Stimulated activated naive CD4-positive, alpha-beta T cell treated with Interleukin-2 at 50 U/mL for 16 hours (primary cell): Measurements from ENCODE around the gene A2ML1.
"Not testable (repeated sequence)": the region's sequence is repeated elsewhere in the genome, so short reads cannot be mapped to it uniquely, and the experiment has no call there.

Experiments used
- DNase-seq: peaks from one replicate; lab custom pipeline; 2025; lab: John Stamatoyannopoulos, UW

A2ML1 gene

DNA sequence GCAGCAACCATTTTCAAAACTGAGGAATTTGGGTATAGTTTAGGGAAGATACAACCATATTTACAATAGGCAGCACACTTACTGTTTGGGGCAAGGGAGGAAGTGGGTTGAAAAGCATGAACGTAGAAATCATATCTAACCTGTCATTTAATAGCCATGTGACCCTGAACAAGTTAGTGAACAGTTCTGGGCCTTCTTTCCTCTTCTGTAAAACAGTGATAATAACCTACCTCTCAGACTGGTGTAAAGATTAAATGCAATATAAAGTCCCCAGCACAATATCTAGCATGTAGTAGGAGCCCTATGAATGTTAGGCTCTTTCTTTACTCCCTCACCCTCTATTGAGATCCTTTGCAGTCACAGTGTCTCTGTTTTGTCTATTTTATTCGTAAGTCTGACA, 33.5 kb downstream of the A2ML1 start:
- no peak for DNase-seq

DNA sequence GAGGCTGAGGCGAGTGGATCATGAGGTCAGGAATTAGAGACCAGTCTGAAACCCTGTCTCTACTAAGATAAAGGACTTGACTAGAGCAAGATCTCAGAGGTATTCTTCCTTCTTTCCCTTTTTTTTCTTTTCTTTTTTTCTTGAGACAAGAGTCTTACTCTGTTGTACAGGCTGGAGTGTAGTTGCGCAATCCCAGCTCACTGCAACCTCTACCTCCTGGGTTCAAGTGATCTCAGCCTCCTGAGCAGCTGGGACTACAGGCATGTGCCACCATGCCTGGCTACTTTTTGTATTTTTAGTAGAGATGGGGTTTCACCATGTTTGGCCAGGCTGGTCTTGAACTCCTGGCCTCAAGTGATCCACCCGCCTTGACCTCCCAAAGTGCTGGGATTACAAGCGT, 37.0 kb downstream of the A2ML1 start:
- not testable (repeated sequence) for DNase-seq

DNA sequence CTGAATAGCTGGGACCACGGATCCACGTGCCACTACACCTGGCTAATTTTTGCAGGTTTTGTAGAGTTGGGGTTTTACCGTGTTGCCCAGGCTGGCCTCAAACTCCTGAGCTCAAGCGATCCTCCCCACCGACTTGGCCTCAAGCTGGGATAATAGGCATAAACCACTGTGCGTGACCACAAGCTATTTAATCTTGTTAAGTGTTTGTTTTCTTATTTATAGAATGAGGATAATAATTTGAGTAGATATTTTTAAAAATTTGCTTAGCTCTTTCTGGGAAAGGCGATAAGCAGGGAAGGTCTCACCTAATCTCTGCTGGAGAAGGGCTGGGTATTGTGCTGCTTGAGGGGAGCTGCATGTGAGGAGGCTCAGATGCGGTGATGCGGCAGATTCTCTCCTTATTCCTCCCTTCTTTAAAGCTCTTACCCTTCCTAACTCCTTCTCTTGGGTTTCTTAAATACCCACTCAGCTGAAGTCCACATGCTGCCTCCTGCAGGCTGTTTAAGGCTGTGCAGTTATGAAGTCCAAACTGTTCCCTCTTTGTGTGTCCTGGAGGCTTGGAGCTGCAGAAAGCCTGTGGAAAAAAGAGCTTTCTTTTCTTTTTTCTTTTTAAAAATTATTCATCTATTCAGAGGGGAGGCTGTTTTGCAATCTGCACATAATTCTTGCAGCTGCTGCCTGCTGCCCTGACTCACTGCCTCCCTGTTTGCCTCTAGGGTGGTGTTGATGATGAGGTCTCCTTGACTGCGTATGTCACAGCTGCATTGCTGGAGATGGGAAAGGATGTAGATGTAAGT, 37.9 kb downstream of the A2ML1 start:
- no peak for DNase-seq

DNA sequence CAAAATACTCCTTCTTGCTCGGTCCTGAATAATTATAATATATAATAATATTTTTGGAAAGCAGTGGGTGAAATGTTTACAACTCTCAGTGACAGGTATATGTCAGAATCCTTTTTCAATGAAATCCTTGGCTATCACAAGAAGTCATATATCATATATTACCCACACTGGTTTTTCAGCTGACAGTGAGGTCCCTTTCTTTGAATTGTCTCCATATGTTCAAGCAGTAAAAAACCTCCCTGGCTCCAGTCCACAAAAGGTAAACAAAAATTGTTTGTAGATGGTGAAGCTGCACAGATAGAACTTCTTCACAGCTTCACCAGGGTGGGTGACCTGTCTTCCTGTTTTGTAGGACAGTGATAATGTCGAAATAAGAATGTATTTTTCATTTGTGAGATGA, 44.0 kb downstream of the A2ML1 start:
- DNase-seq, result no peak

DNA sequence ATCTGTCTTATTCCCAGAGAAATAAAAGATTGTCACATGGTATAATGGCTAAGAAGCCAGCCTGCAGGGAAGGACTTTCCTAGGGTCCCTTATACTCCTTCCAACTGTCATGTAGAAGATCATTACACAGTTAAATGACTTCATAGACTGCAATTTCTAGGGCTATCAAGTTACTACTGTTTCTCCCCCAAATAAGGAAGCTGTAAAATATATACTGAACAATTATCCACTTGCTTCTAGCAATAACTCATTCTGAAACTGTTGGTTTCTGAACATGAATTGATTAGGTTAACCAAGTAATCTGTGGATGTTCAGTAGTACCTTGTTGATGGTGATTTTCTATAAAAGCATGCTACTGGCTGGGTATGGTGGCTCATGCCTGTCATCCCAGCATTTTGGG, 44.6 kb downstream of the A2ML1 start:
- DNase-seq, result no peak

DNA sequence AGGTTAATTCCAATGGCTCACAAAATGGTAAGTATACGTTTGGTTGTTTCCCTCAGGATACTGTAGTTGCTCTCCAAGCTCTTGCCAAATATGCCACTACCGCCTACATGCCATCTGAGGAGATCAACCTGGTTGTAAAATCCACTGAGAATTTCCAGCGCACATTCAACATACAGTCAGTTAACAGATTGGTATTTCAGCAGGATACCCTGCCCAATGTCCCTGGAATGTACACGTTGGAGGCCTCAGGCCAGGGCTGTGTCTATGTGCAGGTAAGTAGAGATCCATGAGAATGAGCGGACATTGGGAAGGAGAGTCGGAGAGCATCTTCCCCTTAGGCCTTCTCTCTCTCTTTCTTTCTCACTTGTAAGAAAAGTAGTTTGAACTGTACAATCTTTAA, 45.4 kb downstream of the A2ML1 start:
- DNase-seq, result no peak

DNA sequence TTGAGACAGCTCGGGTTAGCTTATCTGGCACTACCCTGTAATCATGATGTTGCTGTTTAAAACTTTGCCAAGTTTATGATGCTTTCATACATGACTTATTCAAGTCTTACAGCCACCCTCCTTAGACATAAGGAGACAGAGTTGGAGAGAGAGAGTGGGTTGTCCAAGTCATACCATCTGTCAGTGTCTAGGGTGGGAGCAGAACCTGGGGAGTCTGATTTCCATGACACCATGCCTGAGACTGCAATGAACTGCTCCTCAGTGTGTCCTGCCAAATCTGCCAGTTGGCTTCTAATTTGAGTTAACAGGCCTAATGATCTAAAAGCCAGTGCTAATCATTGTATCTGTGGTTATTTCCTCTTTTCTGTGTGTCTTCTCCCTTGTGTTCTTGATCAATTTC, 48.2 kb downstream of the A2ML1 start:
- no peak for DNase-seq

DNA sequence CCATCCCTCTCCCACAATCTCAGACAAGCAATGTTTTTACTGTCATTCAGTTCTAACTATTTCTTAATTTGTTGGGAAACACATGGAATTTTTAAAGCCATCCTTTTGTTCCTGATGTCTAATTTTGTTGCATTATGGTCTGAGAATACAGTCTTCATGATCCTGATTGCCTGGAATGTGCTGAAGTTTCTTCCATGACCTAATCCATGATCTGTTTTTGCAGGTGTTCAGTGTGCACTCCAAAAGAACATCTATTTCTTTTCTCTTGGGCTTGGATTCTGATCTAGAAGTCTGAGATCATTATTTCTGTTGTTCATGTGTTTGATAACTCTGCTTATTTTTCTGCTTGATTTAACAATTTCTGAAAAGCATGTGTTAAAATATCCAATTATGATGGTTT, 48.6 kb downstream of the A2ML1 start:
- no peak for DNase-seq

DNA sequence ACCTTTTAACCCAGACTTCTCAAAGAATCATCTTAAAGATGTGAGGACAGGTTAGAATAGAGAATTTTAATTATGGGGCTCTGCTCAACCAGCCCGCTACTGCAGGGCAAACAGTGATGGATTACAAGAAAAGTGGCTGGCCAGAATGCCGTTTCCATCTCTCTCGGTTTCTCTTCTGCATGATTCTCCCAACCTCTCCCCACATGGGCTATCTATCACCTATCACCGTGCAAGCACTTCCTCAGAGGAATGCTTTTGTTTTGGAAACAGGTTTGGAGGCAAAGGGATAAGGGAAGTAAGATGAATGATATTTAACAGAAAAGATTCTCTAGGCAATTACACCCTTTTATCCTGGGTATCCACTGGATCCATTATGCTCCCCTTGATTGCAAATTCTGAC, 54.5 kb downstream of the A2ML1 start:
- no peak for DNase-seq

DNA sequence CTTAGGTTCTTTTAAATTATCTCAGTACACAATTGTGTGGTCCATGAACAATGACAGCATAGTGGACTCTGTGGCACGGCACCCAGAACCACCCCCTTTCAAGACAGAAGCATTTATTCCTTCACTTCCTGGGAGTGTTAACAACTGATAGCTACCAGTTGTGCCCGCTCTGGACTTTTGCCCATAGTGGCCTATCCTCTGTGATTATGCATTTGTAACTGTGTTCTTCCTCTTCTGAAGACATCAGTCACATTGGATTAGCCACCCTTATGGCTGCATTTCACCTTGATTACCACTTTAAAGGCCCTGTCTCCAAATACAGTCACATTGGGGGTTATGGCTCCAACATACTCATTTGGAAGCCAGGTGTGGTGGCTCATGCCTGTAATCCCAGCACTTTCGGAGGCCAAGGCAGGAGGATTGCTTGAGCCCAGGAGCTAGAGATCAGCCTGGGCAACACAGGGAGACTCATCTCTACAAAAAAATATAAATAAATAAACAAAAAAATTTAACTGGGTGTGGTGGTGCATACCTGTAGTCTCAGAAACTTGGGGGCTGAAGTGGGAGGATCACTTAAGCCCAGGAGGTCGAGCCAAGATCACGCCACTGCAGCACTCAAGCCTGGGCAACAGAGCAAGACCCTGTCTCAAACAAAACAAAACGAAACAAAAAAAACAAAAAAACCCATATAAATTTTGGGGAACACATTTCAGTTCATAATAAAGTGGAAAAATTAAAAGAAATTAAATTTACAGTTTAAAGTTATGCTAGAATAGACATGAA, 64.3 kb downstream of the A2ML1 start:
- DNase-seq, result no peak

DNA sequence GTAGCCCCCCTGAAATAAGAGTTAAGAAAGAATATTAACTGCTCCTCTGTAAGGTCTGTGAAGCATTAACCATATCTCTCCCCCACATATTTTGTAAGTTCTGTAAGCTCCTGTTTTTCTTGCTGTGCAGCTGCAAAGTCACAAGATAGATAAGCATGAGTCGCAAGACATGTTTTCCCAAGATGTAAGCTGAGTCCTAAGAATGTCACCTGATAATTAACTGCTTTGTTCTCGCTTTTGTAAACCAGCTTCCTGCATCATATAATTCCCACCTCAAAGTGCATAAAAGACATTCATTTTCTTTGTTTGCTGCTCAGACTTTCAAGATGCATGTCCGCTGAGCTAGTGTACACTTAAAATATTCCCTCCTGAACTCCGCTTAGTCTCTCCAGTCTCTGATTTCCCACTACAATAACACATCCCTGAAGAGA, 64.9 kb downstream of the A2ML1 start:
- no peak for DNase-seq

DNA sequence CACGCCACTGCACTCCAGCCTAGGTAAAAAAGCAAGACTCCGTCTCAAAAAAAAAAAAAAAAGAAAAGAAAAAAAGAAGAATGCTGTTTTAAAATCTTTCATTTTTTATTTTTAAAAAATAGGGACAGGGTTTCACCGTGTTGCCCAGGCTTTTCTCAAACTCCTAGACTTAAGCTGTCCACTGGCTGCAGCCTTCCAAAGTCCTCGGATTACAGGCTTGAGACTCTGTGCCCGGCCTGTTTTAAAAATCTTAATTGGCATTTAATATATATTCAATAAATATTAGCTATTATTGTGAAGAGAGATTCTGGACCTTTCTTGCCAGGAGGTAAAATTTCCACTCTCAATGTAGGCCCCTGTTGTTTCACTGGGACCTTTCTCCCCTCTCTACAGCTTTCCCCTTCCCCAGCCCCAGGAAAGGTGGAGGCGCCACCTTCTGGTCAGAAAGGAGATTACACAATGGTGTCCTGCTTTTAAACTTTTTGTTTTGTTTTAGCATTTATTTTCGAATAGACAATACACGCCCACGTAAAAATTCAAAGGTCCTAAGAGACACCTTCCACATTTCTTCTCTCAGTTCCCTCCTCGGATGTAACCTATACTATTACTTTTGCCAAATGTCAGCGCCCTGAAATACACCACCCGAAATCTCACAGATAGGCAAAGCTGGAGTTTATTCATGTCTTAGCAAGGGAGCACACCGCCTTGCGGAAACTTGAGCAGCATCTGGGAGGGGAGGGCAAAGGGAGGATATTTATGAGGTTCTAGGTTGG, 68.1 kb downstream of the A2ML1 start:
- DNase-seq, result peak; percentile 35

DNA sequence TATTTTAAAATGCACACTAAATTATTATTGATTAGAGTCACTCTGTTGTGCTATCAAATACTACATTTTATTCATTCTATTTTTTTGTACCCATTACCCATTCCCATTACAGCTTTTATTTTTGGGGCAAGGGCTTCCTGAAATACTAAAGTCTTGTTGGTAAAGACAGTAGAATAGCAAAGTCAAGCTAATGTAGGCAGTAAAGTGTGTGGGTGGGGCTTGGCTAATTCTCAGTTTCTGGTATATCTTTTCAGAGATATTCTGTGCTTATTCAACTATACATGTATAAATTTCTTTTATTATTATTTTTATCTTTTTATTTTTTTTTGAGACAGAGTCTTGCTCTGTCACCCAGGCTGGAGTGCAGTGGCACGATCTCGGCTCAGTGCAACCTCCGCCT, 69.6 kb downstream of the A2ML1 start:
- no peak for DNase-seq

DNA sequence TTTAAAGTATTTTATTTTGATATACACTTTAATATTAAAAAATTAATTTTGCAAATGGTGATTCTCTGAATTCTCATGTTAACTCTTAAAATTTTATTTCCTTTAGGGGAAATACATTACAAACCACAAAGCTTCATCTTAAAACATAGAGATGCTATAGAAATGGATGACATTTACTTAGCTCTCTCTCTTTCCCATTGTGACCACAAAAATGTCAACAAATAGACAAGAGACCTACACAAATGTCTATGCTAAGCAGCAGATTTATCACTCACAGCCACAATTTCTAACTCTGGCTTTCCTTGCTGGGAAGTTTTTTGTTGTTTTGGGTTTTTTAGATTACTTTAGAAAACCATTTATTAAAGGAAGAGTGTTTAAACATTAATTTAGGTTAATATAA, 72.0 kb downstream of the A2ML1 start:
- DNase-seq, result no peak

DNA sequence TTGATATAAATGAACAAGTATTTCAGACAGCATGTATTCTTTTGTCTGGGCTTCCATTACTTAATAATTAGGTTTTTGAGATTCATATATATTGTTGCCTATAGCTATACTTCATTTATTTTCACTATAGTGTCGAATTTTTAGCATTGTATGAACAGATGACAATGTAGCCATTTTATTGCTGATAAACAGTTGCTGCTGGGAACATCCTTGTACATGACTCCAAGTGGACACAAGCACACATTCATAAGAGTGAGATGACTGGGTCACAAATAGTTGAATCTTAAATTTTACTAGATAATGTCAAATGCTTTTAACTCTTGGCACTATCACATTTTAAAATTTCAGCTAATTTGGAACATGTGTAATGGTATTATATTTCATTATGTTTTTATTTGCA, 72.6 kb downstream of the A2ML1 start:
- no peak for DNase-seq

DNA sequence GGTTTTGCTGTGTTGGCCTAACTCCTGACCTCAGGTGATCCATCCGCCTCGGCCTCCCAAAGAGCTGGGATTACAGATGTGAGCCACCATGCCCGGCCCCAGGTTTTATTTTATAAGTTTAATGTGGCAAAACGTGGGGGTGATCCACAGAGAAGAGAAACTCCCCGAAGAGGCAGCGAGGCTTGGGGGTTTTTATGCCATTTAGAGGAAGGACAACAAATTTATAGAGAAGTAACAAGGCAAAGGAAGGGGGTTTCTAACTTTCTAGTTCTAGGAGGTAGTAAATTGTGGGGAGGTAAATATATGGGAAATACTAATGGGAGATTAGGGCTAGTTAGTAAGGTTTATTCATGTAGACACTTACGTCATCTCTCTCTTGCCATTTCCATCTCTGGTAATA, 74.7 kb downstream of the A2ML1 start:
- no peak for DNase-seq

DNA sequence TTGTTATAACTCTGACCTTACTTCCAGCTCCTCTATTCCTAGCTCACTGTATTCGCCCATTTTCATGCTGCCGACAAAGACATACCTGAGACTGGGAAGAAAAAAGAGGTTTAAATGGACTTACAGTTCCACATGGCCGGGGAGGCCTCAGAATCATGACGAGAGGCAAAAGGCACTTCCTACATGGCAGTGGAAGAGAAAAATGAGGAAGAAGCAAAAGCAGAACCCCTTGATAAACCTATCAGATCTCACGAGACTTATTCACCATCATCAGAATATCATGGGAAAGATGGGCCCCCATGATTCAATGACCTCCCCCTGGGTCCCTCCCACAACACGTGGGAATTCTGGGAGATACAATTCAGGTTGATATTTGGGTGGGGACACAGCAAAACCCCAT, 77.4 kb downstream of the A2ML1 start:
- no peak for DNase-seq

DNA sequence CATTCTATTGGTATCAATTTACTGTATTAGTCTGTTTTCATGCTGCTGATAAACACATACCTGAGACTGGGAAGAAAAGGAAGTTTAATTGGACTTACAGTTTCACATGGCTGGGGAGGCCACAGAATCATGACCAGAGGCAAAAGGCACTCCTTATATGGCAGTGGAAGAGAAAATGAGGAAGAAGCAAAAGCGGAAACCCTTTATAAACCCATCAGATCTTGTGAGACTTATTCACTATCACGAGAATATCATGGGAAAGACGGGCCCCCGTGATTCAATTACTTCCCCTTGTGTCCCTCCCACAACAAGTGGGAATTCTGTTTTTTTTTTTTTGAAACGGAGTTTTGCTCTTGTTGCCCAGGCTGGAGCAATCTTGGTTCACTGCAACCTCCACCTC, 80.3 kb downstream of the A2ML1 start:
- not testable (repeated sequence) for DNase-seq

DNA sequence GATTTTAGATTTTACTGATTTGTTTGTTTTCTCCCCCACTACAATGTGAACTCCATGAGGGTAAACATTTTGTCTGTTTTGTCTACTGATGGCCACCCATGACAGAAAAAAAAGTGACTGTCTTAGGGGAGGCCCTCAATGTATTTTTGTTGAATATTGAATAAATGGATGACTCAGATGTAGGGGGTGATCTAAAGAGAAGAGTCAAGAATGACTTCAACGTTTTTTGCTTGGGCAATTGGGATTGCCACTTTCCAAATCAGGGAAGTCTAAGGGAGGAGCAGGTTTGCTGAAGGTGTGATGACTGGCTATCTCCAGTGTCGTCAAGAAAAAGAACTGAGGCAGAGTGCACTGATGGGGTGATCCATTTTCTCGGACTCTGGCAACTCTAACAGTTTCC, 81.2 kb downstream of the A2ML1 start:
- DNase-seq, result no peak

DNA sequence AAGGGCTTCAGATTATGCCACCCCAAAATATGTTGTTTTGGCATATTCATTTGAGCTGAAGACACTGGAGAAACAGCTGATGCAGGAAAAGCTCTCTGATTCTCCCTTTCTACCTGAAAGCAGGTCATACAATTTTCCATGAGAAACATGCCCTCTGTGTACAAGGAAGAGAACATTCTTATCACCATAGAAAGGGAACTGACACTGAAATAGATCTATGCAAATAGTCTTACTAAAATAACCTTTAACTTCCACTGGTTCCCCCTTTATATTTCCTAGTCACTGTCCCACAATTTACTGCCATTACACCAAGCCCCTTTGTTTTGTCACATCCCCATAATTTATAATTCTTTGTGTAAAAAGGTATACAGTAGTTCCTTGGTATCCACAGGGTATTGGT, 82.2 kb downstream of the A2ML1 start:
- DNase-seq, result no peak

DNA sequence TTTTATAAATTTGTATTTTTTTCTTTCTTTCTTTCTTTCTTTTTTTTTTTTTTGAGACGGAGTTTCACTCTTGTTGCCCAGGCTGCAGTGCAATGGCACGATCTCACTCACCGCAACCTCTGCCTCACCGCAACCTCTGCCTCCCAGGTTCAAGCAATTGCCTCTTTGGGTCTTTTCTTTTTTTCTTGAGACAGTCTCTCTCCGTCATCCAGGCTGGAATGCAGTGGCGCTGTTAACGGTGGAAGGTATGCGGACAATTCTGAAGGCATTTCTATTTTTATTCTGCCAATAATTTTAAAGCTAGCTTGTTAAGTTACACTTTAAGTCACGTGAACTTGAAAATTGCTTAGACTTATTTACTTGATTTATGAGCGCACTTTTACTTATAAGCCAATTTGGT, 83.1 kb downstream of the A2ML1 start:
- DNase-seq, result no peak

DNA sequence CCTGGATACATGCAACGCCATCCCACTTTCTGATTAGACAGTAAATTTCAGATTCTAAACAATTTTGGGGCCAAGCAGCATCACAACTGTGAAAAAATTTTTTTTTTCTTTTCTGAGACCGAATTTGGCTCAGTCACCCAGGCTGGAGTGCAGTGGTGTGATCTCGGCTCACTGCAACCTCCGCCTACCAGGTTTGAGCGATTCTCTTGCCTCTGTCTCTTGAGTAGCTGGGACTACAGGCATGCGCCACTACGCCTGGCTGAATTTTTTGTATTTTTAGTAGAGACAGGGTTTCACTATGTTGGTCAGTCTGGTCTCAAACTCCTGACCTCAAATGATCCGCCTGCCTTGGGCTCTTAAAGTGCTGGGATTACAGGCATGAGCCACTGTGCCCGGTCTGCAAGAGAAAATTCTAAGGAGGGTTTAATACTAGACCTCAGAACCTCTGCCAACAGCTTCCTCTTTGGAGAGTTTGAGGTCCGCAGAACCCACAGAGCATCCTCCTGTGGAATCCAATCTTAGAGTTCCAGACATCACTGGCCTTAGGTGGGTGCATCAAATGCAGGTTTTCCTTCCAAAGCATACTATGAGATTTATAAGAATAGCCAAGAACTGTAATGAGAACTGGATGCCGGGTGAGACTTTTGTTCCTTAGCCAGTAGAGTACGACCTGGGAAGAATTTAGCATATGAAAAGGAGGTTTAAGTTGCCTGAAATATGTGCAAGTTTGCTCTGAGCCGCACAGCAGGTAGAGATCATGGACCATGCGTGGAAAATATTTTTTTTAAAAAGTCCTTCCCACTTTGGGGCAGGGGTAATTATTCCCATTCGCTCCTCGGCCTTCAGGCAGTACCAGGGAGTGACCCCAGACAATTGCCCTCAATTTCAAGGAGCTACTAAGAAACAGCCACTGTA, 84.1 kb downstream of the A2ML1 start:
- no peak for DNase-seq
